CD4-positive, alpha-beta T cell treated with Interleukin-4 for 4 hours (primary cell): ENCODE measurements around the gene GARIN3.

ENCODE experiments used
- DNase-seq: peaks from one replicate; pipeline ENCODE4 v3.0.0-alpha.2; 2020

GARIN3 gene

GRCh38 chr5:157166214-157167213 lies at the start of gene GARIN3:
TSS of gene GARIN3 (minus strand) at chr5:157166264. CDS start at chr5:157166168, 96 bp downstream.
- no peak for DNase-seq

- no peak for DNase-seq
Observed at GRCh38 chr5:157215514-157216167, 49.6 kb upstream of the GARIN3 start.

GRCh38 chr5:157214861-157215513 lies 48.9 kb upstream of the GARIN3 start:
- DNase-seq, result peak; percentile 68

GRCh38 chr5:157214415-157214814 lies 48.4 kb upstream of the GARIN3 start:
- no peak for DNase-seq

- DNase-seq, result no peak
Observed at GRCh38 chr5:157213527-157214243, 47.6 kb upstream of the GARIN3 start.

- DNase-seq, result no peak
Observed at GRCh38 chr5:157212307-157212706, 46.2 kb upstream of the GARIN3 start.

- peak; percentile 58 for DNase-seq
Observed at GRCh38 chr5:157210652-157211051, 44.6 kb upstream of the GARIN3 start.

- DNase-seq, result no peak
Observed at GRCh38 chr5:157205708-157206107, 39.6 kb upstream of the GARIN3 start.

- peak; percentile 72 for DNase-seq
Observed at GRCh38 chr5:157204765-157205164, 38.7 kb upstream of the GARIN3 start.

GRCh38 chr5:157203417-157203816 lies 37.4 kb upstream of the GARIN3 start:
- peak; percentile 81 for DNase-seq

- DNase-seq, result no peak
Observed at GRCh38 chr5:157201857-157202256, 35.8 kb upstream of the GARIN3 start.

GRCh38 chr5:157198277-157198986 lies 32.4 kb upstream of the GARIN3 start:
- peak; percentile 94 for DNase-seq

- DNase-seq, result peak; percentile 74
Observed at GRCh38 chr5:157197086-157197485, 31.0 kb upstream of the GARIN3 start.

GRCh38 chr5:157196045-157196444 lies 30.0 kb upstream of the GARIN3 start:
- peak; percentile 90 for DNase-seq

- DNase-seq, result peak; percentile 80
Observed at GRCh38 chr5:157193699-157194424, 27.8 kb upstream of the GARIN3 start.

- DNase-seq, result peak; percentile 40
Observed at GRCh38 chr5:157189223-157189622, 23.2 kb upstream of the GARIN3 start.

- no peak for DNase-seq
Observed at GRCh38 chr5:157188270-157188669, 22.2 kb upstream of the GARIN3 start.

- DNase-seq, result peak; percentile 49
Observed at GRCh38 chr5:157187046-157187754, 21.1 kb upstream of the GARIN3 start.

GRCh38 chr5:157186309-157187045 lies 20.4 kb upstream of the GARIN3 start:
- no peak for DNase-seq

GRCh38 chr5:157185122-157185521 lies 19.1 kb upstream of the GARIN3 start:
- peak; percentile 51 for DNase-seq
